GM23248 (cell line): ENCODE data around the gene FAAH.

Experiments
- EZH2 ChIP-seq: fragments of 200-600 bp; sonication (generic); IDR thresholded peaks from 2 replicates; pipeline ENCODE4 v1.6.1; 2018; ENCODE audit warnings: antibody characterized with exemption, mild to moderate bottlenecking; ENCODE audit not compliant: insufficient read depth, poor library complexity, severe bottlenecking
- EZH2phosphoT487 ChIP-seq: fragments of 200-600 bp; sonication (generic); IDR thresholded peaks from 2 replicates; pipeline ENCODE4 v1.6.1; 2018; ENCODE audit warnings: antibody characterized with exemption, moderate library complexity, mild to moderate bottlenecking, low read depth; ENCODE audit not compliant: insufficient read depth

GRCh38 chr1:46458846-46459245, 64.7 kb downstream of the FAAH start:
- no peak for TF ChIP-seq EZH2
- no peak for TF ChIP-seq EZH2phosphoT487
